GM21526 (cell line): ENCODE measurements around the gene RTN4.
"Not testable (repeated sequence)": the region's sequence is repeated elsewhere in the genome, so short reads cannot be mapped to it uniquely, and the experiment has no call there.

Experiments
- ATAC-seq: cut with Tn5 transposase; IDR thresholded peaks from one replicate; pipeline ENCODE4 v1.9.1; 2021; ENCODE audit warnings: moderate library complexity; ENCODE audit not compliant: unreplicated experiment, low FRiP score

Gene RTN4

GRCh38 chr2:55011831-55012671 lies 38.2 kb downstream of the RTN4 start:
- no peak for ATAC-seq

- no peak for ATAC-seq
These were observed 39.3 kb downstream of the RTN4 start for GRCh38 chr2:55010915-55011314.

GRCh38 chr2:55010149-55010591 lies 40.1 kb downstream of the RTN4 start:
- ATAC-seq, result peak; percentile 91

GRCh38 chr2:55009277-55010060 lies 40.8 kb downstream of the RTN4 start:
- no peak for ATAC-seq

- ATAC-seq, result no peak
These were observed 43.9 kb downstream of the RTN4 start for GRCh38 chr2:55006306-55006705.

- no peak for ATAC-seq
These were observed 46.3 kb downstream of the RTN4 start for GRCh38 chr2:55003706-55004639.

- ATAC-seq, result no peak
These were observed 48.5 kb downstream of the RTN4 start for GRCh38 chr2:55001716-55002115.

GRCh38 chr2:55000341-55000740 lies 49.9 kb downstream of the RTN4 start:
- no peak for ATAC-seq

GRCh38 chr2:54999182-54999581 lies 51.1 kb downstream of the RTN4 start:
- no peak for ATAC-seq

- no peak for ATAC-seq
These were observed 52.4 kb downstream of the RTN4 start for GRCh38 chr2:54997826-54998225.

GRCh38 chr2:54995553-54995952 lies 54.7 kb downstream of the RTN4 start:
- ATAC-seq, result no peak

GRCh38 chr2:54990694-54991093 lies 59.6 kb downstream of the RTN4 start:
- ATAC-seq, result not testable (repeated sequence)

- no peak for ATAC-seq
These were observed 61.6 kb downstream of the RTN4 start for GRCh38 chr2:54988612-54989011.

- no peak for ATAC-seq
These were observed 64.0 kb downstream of the RTN4 start for GRCh38 chr2:54986264-54986663.

- no peak for ATAC-seq
These were observed 65.8 kb downstream of the RTN4 start for GRCh38 chr2:54984476-54984875.

- ATAC-seq, result no peak
These were observed 66.7 kb downstream of the RTN4 start for GRCh38 chr2:54983345-54984220.

GRCh38 chr2:54981385-54981784 lies 68.9 kb downstream of the RTN4 start:
- no peak for ATAC-seq

GRCh38 chr2:54979321-54980044 lies 70.8 kb downstream of the RTN4 start:
- ATAC-seq, result no peak

GRCh38 chr2:54977149-54977548 lies 73.1 kb downstream of the RTN4 start:
- ATAC-seq, result peak; percentile 95
